ENCODE measurements around the gene PIGC.
"Not testable (repeated sequence)": the region's sequence is repeated elsewhere in the genome, so short reads cannot be mapped to it uniquely, and the experiment has no call there.

PIGC gene

GRCh38 chr1:172442843-172443565 is 865 bp downstream of the PIGC start:
- Histone ChIP-seq H3K4me3 (replicated peaks; ENCODE audit: low read depth, low read length) (peak overlapping the region; percentile 94), H3K36me3 (ENCODE audit: control insufficient read depth, insufficient read depth, low read length) (no peaks in the 10 kb centered on the region; the same call in none of the 2 replicates), H3K27me3 (replicated peaks; ENCODE audit: control insufficient read depth, insufficient read depth, low read length) (no peaks in the 10 kb centered on the region)
- DNase-seq (ENCODE audit: extremely low read depth, insufficient read length) = no peak
- no peak for TF ChIP-seq CTCF (IDR thresholded peaks at IDR 0.05; ENCODE audit: insufficient read depth, low read length, poor library complexity, severe bottlenecking)

GRCh38 chr1:172442404-172442803 is 1.5 kb downstream of the PIGC start:
- Histone ChIP-seq H3K27me3 (replicated peaks; ENCODE audit: control insufficient read depth, insufficient read depth, low read length) (no peaks in the 10 kb centered on the region), H3K4me3 (replicated peaks; ENCODE audit: low read depth, low read length) (no peak overlapping the region), H3K36me3 (ENCODE audit: control insufficient read depth, insufficient read depth, low read length) (no peaks in the 10 kb centered on the region; the same call in none of the 2 replicates)
- no peak for DNase-seq (ENCODE audit: extremely low read depth, insufficient read length)
- TF ChIP-seq CTCF (IDR thresholded peaks at IDR 0.05; ENCODE audit: insufficient read depth, low read length, poor library complexity, severe bottlenecking) = no peak

GRCh38 chr1:172437183-172437582 is 6.7 kb downstream of the PIGC start:
- not testable (repeated sequence) for H3K36me3 ChIP-seq (ENCODE audit: control insufficient read depth, insufficient read depth, low read length); DNase-seq (ENCODE audit: extremely low read depth, insufficient read length); H3K27me3 ChIP-seq (replicated peaks; ENCODE audit: control insufficient read depth, insufficient read depth, low read length); H3K4me3 ChIP-seq (replicated peaks; ENCODE audit: low read depth, low read length)

GRCh38 chr1:172431721-172432192 is 12.1 kb downstream of the PIGC start:
- Histone ChIP-seq H3K27me3 (replicated peaks; ENCODE audit: control insufficient read depth, insufficient read depth, low read length) (no peaks in the 10 kb centered on the region), H3K4me3 (replicated peaks; ENCODE audit: low read depth, low read length) (no peak overlapping the region), H3K36me3 (ENCODE audit: control insufficient read depth, insufficient read depth, low read length) (no peaks in the 10 kb centered on the region; the same call in 1 of the 2 replicates)
- no peak for DNase-seq (ENCODE audit: extremely low read depth, insufficient read length)
- TF ChIP-seq CTCF (IDR thresholded peaks at IDR 0.05; ENCODE audit: insufficient read depth, low read length, poor library complexity, severe bottlenecking) = no peak

GRCh38 chr1:172431204-172431603 is 12.7 kb downstream of the PIGC start:
- Histone ChIP-seq H3K27me3 (replicated peaks; ENCODE audit: control insufficient read depth, insufficient read depth, low read length) (no peaks in the 10 kb centered on the region), H3K36me3 (ENCODE audit: control insufficient read depth, insufficient read depth, low read length) (no peaks in the 10 kb centered on the region; the same call in 1 of the 2 replicates), H3K4me3 (replicated peaks; ENCODE audit: low read depth, low read length) (no peak overlapping the region)
- no peak for DNase-seq (ENCODE audit: extremely low read depth, insufficient read length)
- no peak for TF ChIP-seq CTCF (IDR thresholded peaks at IDR 0.05; ENCODE audit: insufficient read depth, low read length, poor library complexity, severe bottlenecking)

- no peak for TF ChIP-seq CTCF (IDR thresholded peaks at IDR 0.05; ENCODE audit: insufficient read depth, low read length, poor library complexity, severe bottlenecking)
- DNase-seq (ENCODE audit: extremely low read depth, insufficient read length) = no peak
These were observed 13.8 kb downstream of the PIGC start for GRCh38 chr1:172430128-172430454.

More at GRCh38 chr1:172430128-172430454, 13.8 kb downstream of the PIGC start:
- H3K4me3 ChIP-seq (replicated peaks; ENCODE audit: low read depth, low read length) = no peak overlapping the region
- no peaks in the 10 kb centered on the region for H3K27me3 ChIP-seq (replicated peaks; ENCODE audit: control insufficient read depth, insufficient read depth, low read length)
- no peaks in the 10 kb centered on the region; the same call in 1 of the 2 replicates for H3K36me3 ChIP-seq (ENCODE audit: control insufficient read depth, insufficient read depth, low read length)

Data from GM06990 (cell line).